Erythroblast (primary cell): ENCODE data around the gene MCTP1.

Source experiments
- GATA1 ChIP-seq: IDR thresholded peaks from 2 replicates; pipeline ENCODE4 v1.6.1; 2011; ENCODE audit warnings: low read depth, mild to moderate bottlenecking, control low read depth, low read length, moderate library complexity
- POLR2A ChIP-seq: IDR thresholded peaks from 2 replicates; pipeline ENCODE4 v1.6.1; 2011; ENCODE audit warnings: mild to moderate bottlenecking, low read length

DNA sequence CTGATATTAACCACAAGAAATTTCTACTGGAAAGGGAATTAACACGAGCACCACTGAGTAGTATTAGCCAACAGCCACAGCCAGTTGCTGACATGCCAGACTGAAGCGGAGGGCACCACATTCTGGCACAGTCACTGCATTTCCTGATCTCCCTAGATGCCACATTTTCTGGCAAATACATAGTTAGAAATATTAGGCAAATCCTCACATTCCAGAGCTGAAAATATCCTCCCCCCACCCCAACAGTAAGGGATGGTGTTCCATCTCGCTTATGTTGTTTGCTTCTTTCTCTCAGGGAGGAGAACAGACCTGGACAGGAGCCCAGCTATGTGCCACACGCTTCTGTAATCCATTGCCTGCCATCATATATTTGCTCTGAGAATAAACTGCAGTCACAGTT lies 32.8 kb upstream of the MCTP1 start:
- TF ChIP-seq POLR2A (no peak), GATA1 (no peak)
